ENCODE data around the gene HDAC8. TPM values are rescaled to one million over a fixed set of nuclear protein-coding genes. Genes with fewer than 3 reads are reported as not detected.
"Not testable (repeated sequence)": the region's sequence is repeated elsewhere in the genome, so short reads cannot be mapped to it uniquely, and the experiment has no call there.

Gene HDAC8
- total RNA-seq, 2 donors from 2014 or later: 32.5 to 63.8 TPM

GRCh38 chrX:72421797-72422196 is 150.8 kb downstream of the HDAC8 start:
- Histone ChIP-seq H3K4me3 (no peak overlapping the region), H3K36me3 (no peaks in the 10 kb centered on the region), H3K4me1 (ENCODE audit: control insufficient read depth in 1 of 2, low read depth in 2 of 2) (no peaks in the 10 kb centered on the region), H3K9me3 (no peaks in the 10 kb centered on the region), H3K27me3 (replicated peaks; ENCODE audit: insufficient read depth) (no peaks in the 10 kb centered on the region), H3K27ac (no peak overlapping the region)
- TF ChIP-seq CTCF (IDR thresholded peaks at IDR 0.05): no peak
- DNase-seq (ENCODE audit: low spot score): no peak
- ATAC-seq (ENCODE audit: insufficient number of reproducible peaks, low FRiP score, low read depth): no peak

GRCh38 chrX:72409993-72410392 is 162.7 kb downstream of the HDAC8 start:
- Histone ChIP-seq H3K4me1 (ENCODE audit: control insufficient read depth in 1 of 2, low read depth in 2 of 2) (no peaks in the 10 kb centered on the region), H3K27me3 (replicated peaks; ENCODE audit: insufficient read depth) (no peaks in the 10 kb centered on the region), H3K27ac (no peak overlapping the region), H3K4me3 (no peak overlapping the region), H3K9me3 (no peaks in the 10 kb centered on the region), H3K36me3 (no peaks in the 10 kb centered on the region)
- DNase-seq (ENCODE audit: low spot score) (no peak), ATAC-seq (ENCODE audit: insufficient number of reproducible peaks, low FRiP score, low read depth) (no peak)
- no peak for TF ChIP-seq CTCF (IDR thresholded peaks at IDR 0.05)

- no peak for DNase-seq (ENCODE audit: low spot score)
- Histone ChIP-seq H3K36me3 (no peaks in the 10 kb centered on the region), H3K4me1 (ENCODE audit: control insufficient read depth in 1 of 2, low read depth in 2 of 2) (no peaks in the 10 kb centered on the region), H3K9me3 (no peaks in the 10 kb centered on the region), H3K27ac (no peak overlapping the region), H3K4me3 (no peak overlapping the region), H3K27me3 (replicated peaks; ENCODE audit: insufficient read depth) (no peaks in the 10 kb centered on the region)
- TF ChIP-seq CTCF (IDR thresholded peaks at IDR 0.05): no peak
- no peak for ATAC-seq (ENCODE audit: insufficient number of reproducible peaks, low FRiP score, low read depth)
These were observed 163.8 kb downstream of the HDAC8 start for GRCh38 chrX:72408885-72409284.

- not testable (repeated sequence) for H3K27ac ChIP-seq; H3K9me3 ChIP-seq; H3K4me3 ChIP-seq; H3K4me1 ChIP-seq (ENCODE audit: control insufficient read depth in 1 of 2, low read depth in 2 of 2); H3K27me3 ChIP-seq (replicated peaks; ENCODE audit: insufficient read depth); H3K36me3 ChIP-seq; DNase-seq (ENCODE audit: low spot score); ATAC-seq (ENCODE audit: insufficient number of reproducible peaks, low FRiP score, low read depth)
These were observed 167.5 kb downstream of the HDAC8 start for GRCh38 chrX:72405136-72405535.

GRCh38 chrX:72402614-72403013 is 170.0 kb downstream of the HDAC8 start:
- no peaks in the 10 kb centered on the region for H3K27me3 ChIP-seq (replicated peaks; ENCODE audit: insufficient read depth)
- no peak for TF ChIP-seq CTCF (IDR thresholded peaks at IDR 0.05)
- no peak overlapping the region for H3K4me3 ChIP-seq
- no peaks in the 10 kb centered on the region for H3K4me1 ChIP-seq (ENCODE audit: control insufficient read depth in 1 of 2, low read depth in 2 of 2)
- H3K9me3 ChIP-seq: no peaks in the 10 kb centered on the region
- no peaks in the 10 kb centered on the region for H3K36me3 ChIP-seq
- no peak for DNase-seq (ENCODE audit: low spot score)
- H3K27ac ChIP-seq: no peak overlapping the region
- ATAC-seq (ENCODE audit: insufficient number of reproducible peaks, low FRiP score, low read depth): no peak

- H3K4me3 ChIP-seq: no peak overlapping the region
- H3K4me1 ChIP-seq (ENCODE audit: control insufficient read depth in 1 of 2, low read depth in 2 of 2): no peaks in the 10 kb centered on the region
- no peaks in the 10 kb centered on the region for H3K27me3 ChIP-seq (replicated peaks; ENCODE audit: insufficient read depth)
- ATAC-seq (ENCODE audit: insufficient number of reproducible peaks, low FRiP score, low read depth) (no peak), DNase-seq (ENCODE audit: low spot score) (no peak)
- H3K27ac ChIP-seq: no peak overlapping the region
- no peak for TF ChIP-seq CTCF (IDR thresholded peaks at IDR 0.05)
- H3K9me3 ChIP-seq: no peaks in the 10 kb centered on the region
- no peaks in the 10 kb centered on the region for H3K36me3 ChIP-seq
These were observed 172.8 kb downstream of the HDAC8 start for GRCh38 chrX:72399816-72400215.

All from thoracic aorta (tissue), 2 donors.